ENCODE results near the gene TFIP11. TPM values are rescaled to one million over a fixed set of nuclear protein-coding genes. Genes with fewer than 3 reads are reported as not detected.

TFIP11 gene
- 26.4 TPM for polyA plus RNA-seq (2013, experiment 1 of 2; ENCODE audit: insufficient read length)
- 28.0 TPM for polyA plus RNA-seq (2013, experiment 2 of 2; ENCODE audit: insufficient read length)

DNA sequence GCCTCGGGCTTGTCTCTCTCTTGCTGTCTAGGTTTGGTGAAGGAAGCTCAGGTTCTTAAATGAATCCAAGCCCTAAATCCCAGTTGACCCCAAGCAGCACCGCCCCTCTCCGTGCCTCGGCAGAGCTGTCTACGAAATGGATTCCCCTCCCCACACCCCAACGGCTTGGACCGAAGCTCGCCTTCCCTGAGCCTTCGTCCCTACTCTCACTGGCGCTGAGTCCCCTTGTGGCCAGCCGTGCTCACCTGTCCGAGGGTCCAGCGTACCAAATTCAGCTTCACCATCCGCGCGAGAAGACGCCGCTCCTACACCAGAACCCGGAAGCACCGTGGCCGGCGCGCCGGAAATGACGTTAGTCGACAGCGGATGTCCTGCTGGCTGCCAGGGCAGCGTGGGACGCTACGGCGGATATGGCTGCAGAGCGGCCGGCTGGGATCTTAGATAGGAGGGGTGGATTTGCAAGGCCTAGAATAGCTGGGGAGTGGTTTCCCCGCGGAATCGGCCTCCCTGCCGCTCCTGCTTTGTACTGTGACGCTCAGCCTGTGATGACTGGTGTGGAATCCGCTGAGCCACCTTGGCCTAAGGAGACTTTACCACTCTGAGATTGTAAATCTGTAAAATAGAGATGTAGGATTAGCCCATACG is at the start of gene TFIP11:
TSS of gene TFIP11 (minus strand) at position 325 of the 645 bp plus-strand sequence. CDS start 2,201 bp downstream, outside the sequence.
- DNase-seq = peak; percentile 91

DNA sequence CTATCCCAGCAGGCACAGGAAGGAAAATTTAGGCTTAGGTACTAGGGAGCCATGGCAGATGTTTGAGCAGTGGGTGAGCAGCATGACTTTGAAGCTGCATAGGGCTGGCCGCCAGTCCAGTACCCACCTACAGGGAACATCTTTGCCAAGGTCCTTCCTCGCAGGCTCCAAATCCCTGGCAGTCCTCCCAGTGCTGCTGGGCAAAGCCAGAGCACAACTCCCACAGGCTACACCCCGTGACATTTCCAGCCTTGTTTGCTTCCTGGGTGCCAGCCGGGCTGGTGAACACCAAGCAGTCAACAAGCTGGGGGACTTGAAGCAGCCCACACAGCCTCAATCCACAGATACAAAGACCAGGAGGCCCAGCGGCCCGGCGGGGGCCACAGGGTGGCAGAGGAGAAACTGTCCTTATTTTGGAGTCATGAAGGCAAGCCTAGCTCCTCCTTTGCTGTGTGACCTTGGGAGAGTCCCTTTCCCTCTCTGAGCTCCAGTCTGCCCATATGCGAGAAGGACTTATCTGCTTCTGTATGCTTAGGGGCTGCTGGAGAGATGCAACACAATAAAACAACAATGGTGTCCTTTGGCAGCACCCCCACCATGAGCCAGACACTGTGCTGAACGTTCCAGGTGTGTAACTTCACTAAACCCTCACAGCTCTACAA is 49.6 kb upstream of the TFIP11 start:
- DNase-seq = no peak

DNA sequence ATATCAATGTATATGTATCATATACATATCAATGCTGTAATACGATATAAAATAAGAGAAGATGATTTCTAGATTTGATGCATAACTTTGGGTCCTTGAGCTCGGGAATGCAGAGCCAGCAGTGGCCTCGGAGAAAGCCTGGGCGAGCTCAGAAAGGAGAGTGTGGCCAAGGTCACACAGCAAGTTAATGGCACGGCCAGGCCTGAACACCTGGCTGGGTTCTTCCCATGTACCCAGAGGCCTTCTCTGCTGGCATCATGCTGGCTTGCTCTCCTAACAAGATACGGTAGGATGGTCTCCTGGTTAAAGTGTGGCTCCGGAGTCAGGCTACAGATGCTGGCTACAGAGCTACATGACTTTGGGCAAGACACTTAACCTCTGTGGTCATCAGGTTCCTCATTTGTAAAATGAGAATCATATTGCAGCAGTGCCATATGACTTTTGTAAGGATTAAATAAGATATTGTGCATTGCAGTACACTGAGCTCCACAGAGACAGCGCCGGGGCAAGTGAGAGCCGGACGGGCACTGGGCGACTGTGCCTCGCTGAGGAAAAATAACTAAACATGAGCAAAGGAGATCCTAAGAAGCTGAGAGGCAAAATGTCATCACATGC is 47.8 kb upstream of the TFIP11 start:
- DNase-seq = no peak

DNA sequence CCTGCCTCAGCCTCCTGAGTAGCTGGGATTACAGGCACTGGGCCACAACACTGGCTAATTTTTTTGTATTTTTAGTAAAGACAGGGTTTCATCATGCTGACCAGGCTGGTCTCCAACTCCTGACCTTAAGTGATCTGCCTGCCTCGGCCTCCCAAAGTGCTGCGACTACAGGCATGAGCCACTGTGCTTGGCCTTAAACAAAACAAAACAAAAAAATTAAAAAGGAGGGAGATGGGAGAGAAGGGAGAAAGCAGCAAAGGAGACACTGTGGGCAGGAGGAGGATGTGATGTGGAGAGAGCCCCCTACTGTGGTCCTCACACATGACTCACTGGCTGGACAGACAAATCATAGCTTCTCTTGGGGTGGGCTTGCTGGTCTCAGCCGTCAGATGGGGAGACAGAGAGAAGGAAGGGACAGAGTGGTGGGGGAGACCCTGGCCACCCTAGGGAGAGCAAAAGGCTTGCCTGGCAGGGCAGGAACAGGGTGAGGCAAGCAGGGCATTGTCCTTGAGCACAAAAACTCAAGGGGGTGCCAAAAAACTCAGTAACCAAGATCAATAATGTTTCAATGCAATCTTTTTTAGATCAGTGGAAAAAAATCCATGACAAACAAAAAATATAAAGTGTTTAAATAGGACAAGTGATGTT is 46.1 kb upstream of the TFIP11 start:
- peak; percentile 66 for DNase-seq

DNA sequence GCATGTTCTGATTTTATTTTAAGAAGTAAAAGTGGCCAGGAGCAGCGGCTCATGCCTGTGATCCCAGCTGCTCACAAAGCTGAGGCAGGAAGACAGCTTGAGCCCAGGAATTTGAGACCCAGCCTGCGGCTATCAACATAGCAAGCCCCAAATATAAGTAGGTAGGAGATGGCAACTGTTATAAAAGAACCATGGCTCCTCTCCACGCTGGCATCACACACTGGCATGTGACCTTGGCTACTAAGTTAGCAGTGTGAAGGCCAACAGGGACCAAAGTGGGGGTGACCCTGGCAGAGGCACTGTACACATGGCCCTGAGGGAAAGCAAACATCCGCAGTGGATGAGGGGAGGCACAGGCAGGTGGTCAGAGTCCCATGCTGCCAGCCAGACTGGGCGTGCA is 44.6 kb upstream of the TFIP11 start:
- no peak for DNase-seq

DNA sequence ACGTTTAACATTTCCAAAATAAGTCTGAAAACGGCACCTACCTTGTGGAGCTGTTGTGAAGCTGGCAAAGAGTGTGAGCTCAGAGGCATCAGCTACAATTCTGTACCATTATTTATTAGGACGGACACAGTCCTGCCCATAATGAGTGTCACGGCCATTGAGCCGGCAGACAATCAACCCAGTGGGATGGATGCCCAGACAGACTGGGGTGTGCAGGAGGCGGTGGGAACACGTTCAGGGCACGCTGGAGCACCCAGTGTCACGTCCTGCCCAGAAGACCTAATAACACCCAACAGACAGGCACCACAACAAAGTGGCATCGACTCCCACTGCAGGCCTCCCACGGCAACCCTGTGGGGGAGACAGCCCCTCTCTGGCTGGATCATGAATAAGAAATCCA is 43.2 kb upstream of the TFIP11 start:
- no peak for DNase-seq

DNA sequence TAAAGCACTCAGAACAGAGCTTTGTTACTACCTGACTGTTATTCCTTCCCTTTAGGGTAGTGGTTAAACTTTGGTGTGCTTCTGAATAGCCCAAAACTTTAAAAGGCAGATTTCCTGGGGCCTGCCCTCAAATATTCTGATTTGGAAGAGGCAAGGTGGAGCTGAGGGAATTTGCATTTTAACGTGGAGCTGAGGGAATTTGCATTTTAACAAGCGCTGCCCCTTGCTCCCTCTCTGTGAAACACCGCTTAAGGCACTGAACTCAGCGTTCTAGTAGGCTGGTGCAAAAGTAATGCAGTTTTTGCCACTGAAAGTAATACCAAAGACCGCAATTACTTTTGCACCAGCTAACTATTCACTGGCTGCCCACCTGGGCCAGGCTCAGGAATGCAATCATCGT is 42.7 kb upstream of the TFIP11 start:
- no peak for DNase-seq

DNA sequence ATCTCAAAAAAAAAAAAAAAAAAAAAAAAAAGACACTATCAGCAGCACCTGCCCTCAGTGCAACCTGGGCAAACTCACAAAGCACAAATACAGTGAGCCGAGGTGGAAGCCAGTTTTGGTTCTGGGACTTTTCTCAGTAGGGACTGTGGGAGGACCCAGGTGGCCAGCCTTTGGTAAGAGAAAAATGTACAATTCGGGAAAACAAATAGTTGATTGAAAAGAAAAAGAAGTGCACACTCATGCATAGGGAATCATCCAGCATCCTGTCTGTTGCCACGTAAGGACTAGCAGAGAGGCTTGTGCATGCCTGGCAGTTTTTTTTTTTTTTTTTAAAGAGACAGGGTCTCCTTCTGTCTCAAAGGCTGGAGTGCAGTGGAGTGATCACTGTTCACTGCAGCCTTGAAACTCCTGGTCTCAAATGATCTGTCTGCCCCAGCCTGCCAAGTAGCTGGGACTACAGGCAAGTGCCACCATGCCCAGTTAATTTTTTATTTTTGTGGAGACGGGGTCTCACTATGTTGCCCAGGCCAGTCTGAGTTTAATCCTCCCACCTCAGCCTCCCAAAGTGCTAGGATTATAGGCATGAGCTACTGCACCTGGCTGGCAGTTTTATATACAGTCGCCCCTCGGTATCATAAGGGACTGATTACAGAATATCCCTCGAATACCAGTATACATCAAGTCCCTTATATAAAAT is 40.9 kb upstream of the TFIP11 start:
- peak; percentile 92 for DNase-seq

DNA sequence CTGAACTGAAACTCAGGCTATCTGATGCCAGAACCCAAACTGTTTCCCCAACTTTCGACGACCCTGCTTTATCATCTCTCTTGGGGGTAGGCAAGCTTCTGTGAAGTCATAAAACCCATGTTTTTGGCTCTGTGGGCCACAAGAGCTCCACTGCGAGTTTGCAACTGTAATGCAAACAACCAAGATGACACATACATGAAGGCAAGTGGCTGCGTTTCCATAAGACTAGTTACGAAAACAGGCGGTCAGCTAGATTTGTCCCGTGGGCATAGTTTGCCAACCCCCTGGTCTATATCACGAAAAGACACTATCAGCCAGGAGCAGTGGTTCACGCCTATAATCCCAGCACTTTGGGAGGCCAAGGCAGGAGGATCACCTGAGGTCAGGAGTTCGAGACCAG is 40.2 kb upstream of the TFIP11 start:
- peak; percentile 69 for DNase-seq

DNA sequence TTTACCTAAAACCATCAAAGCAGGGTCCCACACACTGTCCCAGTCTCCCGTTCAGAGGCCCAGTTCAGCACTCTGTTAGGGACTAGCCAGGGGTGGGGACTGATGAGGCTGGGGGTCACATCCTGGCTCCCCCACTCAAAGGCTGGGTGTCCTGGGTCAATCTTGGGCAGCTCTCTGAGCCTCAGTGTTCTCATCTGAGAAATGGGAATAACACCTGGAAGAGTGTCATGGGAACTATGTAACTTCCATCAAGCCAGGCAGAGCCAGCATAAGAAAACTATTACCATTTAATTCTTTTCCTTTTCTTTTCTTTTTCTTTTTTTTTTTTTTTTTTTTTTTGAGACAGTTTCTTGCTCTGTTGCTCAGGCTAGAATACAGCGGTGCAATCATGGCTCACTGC is 39.3 kb upstream of the TFIP11 start:
- no peak for DNase-seq

DNA sequence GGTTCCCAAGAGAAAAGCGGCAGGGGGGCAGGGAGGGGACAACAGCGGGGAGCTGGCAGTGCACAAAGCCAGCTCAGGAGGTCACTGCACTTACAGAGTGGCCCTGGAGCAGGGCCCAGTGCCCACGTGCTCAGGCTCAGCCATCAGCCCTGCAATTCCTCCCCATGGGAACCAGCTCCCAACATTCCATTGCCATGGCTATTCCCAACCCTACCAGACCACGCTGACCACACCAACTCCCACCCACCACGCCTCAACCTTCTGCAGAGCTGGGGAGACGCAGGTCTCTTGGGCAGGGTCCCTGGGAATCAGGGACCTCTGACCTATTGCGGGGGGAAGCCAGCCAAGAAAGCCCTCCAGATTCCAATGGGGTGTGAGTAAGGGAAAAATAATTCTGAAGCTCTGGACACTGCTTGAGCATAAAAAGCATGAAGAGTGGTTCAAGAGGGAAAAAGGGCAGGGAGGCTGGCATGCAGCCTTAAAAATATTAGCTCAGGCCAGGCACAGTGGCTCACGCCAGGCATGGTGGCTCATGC is 38.3 kb upstream of the TFIP11 start:
- peak; percentile 91 for DNase-seq

DNA sequence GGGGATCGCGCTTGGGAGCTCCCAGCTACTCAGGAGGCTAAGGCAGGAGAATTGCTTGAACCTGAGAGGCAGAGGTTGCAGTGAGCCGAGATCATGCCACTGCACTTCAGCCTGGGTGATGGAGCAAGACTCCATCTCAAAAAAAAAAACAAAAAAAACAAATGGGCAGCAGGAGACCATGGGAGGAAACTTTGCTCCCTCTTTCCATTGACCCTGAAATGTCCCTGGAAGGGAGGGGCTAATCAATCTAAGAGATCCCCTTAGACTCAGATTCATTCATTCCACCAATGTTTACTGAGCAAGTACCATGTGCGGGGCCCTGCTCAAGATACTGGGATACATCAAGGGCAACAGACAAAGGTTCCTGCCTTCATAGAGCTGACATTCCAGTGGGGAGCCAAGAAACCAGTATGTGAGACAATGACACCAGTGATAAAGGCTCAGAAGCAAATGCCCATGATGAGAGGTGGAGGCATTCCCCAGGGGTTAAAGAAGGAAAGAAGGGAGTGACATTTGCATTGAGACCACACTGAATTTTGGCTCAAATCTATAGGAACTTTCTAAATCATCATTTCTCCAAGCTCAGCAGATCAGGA is 37.7 kb upstream of the TFIP11 start:
- DNase-seq = no peak

DNA sequence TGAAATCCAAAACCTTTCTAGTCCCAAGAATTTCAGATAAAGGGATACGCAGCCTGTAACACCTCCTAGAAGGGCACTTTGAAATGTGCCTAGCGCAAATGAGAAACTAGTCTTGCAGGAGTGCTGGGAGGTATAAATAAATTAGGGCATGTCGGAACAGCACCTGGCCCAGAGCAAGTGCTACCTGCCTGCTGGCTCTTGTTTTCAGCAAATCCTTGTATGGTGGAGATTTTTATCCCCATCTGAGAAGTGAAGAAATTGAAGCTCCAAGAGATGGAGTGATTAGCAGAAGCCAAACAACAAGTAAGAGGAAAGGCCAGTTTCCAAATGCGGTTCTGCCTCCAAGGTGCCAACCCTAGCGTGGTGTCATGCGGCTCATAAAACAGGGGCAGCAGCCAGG is 36.7 kb upstream of the TFIP11 start:
- DNase-seq = no peak

DNA sequence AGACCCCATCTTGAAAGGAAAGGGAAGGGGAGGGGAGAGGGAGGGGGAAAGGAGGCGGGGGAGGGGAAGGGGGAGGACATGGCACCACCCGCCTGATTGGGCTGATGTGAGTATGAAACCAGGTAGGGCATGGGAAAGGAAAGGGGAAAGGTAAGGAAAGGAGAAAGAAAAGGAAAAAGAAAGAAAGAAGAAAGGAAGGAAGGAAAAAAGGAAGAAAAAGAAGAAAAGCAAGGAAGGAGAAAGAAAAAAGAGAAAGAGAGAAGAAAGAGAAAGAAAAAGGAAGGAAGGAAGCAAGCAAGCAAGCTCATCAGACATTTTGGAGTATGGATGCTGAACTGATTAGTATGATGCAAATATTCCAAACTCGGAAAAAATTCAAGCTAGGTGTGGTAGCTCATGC is 36.0 kb upstream of the TFIP11 start:
- DNase-seq = no peak

DNA sequence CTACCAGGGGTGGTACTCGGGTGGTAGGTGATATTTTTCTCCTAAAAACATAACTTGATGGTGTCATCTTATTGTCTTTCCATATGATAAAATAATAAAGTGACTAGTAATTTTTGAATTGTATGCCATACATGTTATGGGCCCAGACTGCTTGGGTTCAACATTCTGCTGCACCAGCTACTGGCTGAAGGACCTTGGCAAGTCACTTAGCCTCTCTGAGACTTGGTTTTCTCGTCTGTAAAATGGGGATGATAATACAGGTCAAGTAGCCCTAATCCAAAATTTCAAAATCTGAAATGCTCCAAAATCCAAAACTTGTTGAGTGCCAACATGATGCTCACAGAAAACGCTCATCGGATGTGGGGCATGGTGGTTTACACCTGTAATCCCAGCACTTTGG is 35.6 kb upstream of the TFIP11 start:
- no peak for DNase-seq

DNA sequence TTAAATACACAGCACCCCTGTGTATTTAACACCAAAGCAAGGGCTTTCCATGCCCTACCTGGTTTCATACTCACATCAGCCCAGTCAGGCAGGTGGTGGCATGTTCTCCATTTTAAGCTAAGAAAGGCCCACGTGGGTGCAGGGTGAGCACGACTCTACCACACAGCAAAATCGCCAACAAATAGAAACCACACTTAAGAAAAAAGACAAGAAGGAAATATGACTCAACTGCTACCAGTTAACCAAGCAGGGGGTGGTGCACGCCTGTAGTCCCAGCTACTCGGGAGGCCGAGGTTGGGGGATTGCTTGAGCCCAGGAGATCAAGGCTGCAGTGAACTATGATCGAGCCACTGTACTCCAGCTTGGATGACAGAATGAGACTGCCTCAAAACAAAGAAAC is 35.2 kb upstream of the TFIP11 start:
- no peak for DNase-seq

DNA sequence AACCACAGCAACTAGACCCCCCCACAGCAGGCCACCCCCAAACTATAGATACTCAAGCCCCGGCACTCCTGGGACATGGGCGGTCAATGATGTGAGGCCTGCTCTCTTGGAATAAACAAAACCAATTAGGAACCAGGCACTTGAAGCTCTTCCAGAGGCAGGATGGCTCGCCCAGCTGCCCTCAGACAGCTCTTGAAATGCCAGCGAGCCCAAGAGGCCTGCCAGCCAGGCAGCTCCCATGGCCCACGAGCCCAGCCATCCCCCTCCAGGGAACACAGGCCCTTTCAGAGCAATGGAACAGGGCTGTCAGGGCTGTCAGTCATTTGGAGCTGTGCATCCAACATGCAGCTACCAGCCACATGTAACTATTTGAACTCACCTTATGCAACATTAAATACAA is 34.0 kb upstream of the TFIP11 start:
- DNase-seq = no peak

DNA sequence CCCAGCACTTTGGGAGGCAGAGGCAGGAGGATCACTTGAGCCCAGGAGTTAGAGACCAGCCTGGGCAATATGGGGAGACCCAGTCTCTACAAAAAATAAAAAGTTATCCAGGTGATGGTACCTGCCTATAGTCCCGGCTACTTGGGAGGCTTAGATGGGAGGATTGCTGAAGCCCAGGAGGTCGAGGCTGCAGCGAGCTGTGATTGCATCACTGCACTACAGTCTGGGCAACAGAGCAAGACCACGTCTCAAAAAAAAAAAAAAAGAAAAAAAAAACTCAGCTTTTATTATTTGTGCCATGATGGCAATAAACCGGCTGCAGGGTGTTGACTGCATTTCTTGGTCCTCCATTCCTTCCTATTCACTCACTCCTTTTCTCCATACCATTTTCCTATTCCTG is 33.6 kb upstream of the TFIP11 start:
- DNase-seq = no peak

DNA sequence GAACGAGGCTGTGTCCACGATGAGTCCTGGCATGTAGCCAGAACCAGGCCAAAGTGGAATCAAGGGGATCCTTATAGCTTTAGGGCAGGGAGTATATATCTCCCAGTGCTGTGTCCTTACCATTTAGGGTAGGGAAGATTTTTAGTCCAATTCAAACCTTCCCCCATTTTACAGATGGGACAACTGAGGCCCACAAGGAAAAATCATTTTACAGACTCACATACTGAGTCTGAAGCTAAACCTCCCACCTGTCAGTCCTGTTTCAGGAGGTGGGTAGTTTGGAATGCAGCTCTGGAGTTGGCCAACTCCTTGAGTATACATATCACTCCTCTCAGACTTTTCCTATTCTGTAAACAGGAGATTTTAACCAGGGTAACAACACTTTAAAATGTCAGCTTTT is 33.1 kb upstream of the TFIP11 start:
- DNase-seq = no peak

DNA sequence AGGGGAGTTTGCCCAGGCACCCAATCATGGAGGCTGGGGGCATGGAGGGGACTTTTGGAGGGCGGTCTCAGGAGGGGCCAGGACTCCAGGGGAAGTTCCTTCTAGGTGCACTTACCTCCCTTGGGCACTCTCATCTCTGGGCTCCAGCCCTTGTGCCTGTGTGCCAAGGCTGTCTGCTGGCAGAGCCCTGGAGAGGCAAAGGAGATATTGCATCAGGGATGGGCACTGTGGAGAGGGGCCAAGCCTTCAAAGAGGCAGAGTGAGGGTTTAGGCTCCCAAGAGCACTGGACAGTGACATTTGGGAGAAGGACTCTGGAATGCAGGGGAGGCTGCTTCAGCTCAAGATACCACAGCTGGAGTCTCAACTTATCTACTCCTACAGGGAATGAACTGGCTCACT is 32.2 kb upstream of the TFIP11 start:
- no peak for DNase-seq

DNA sequence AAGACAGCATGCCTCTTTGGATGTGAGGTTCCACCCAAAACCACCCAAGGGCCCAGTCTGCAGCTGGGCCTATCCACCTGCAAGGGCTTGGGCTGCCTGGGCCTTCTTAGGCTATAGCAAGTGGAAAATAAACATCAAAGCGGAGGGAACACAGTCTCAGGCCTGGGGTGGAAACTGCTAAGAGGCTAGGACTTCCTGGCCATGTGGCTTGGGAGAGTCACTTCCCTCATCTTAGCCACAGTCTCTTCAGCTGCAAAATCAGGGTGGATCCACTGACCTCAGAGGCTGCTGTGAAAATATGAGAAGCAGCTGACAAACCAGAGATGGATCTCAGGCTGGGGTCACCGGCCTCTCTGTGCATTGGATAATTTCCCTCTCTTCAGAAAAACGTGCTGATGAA is 30.6 kb upstream of the TFIP11 start:
- no peak for DNase-seq

DNA sequence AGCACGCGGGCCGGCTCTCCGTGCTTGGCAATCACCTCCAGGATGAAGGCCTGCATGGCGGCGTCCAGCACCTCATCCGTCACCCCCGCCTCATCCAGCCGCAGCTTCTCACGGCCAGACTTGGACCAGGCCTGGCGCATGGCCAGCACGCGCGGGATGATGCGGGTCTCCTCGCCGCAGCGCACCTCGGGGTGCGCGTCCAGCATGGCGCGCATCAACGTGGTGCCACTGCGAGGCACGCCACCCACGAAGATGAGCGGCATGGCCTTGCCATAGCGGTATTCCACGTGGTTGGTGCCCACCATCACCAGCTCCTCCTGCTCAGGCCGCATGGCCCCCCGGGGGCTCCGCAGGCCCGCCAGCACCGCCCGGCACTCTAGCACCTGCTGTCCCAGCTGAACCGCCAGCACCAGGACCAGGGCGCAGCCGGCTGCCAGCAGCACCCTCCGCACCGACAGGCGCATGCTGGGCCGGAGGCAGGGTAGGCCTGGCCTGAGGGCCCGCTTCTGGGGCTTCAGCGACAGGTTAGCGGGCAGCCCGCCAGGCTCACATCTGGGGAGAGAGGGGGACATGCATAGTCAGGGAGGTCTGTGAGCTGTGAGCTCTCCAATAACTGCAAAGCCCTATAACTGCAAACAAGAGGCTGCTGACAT is 29.0 kb upstream of the TFIP11 start:
- DNase-seq = no peak
